Stomach (tissue), 4 donors: ENCODE measurements around the gene FBP1.

ENCODE experiments used
- EP300 ChIP-seq: sonication (generic); formaldehyde crosslinking; IDR thresholded peaks from one replicate; pipeline ENCODE4 v1.6.1; 2017; ENCODE audit warnings: antibody characterized with exemption
- POLR2AphosphoS5 ChIP-seq, 3 donors: sonication (generic); formaldehyde crosslinking; IDR thresholded peaks; one replicate each; pipeline ENCODE4 v1.6.1; 2016; ENCODE audit warnings: antibody characterized with exemption in 3 of 3
- TF ChIP-seq, protein P1 (sequence below), 7 experiments: fragments of 450-650 bp in 4 of 7; fragments of 200-600 bp in 3 of 7; sonication (generic) in 3 of 7; IDR thresholded peaks; one replicate each; pipeline ENCODE4 v1.5.1; 2016 to 2019; ENCODE audit warnings: antibody characterized with exemption in 7 of 7, control low read depth in 2 of 7, mild to moderate bottlenecking in 1 of 7

DNA sequence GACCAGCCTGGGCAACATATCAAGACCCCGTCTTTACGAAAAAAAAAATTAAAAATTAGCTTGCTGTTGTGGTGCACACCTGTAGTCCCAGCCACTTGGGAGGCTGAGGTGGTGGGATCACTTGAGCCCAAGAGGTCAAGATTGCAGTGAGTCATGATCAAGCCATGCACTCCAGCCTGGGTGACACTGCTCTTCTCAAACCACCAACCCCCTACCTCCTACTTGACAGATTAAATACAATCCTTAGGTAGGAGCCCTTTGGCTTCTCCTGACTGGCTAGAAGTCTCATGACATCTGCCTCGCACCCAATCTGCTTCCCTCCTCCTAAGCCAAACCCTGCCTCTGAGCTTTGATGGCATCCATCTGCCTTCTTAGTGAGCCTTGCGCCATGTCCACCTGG, 11.6 kb upstream of the FBP1 start:
- TF ChIP-seq, protein P1, sequence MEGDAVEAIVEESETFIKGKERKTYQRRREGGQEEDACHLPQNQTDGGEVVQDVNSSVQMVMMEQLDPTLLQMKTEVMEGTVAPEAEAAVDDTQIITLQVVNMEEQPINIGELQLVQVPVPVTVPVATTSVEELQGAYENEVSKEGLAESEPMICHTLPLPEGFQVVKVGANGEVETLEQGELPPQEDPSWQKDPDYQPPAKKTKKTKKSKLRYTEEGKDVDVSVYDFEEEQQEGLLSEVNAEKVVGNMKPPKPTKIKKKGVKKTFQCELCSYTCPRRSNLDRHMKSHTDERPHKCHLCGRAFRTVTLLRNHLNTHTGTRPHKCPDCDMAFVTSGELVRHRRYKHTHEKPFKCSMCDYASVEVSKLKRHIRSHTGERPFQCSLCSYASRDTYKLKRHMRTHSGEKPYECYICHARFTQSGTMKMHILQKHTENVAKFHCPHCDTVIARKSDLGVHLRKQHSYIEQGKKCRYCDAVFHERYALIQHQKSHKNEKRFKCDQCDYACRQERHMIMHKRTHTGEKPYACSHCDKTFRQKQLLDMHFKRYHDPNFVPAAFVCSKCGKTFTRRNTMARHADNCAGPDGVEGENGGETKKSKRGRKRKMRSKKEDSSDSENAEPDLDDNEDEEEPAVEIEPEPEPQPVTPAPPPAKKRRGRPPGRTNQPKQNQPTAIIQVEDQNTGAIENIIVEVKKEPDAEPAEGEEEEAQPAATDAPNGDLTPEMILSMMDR (IDR thresholded peaks at IDR 0.05): no peak
- TF ChIP-seq EP300 (no peak), POLR2AphosphoS5 (IDR thresholded peaks at IDR 0.05) (no peak)
